Osteocyte (in vitro differentiated cells): ENCODE measurements around the gene PTTG1. TPM values are rescaled to one million over a fixed set of nuclear protein-coding genes. Genes with fewer than 3 reads are reported as not detected.
A peak's percentile ranks its signal among the peaks of the same experiment; 100 is the strongest.

Experiments
- DNase-seq: peaks from one replicate; pipeline ENCODE4 v3.0.0; 2021; ENCODE audit warnings: mixed read lengths; ENCODE audit not compliant: unreplicated experiment; ENCODE audit errors: extremely low spot score
- H3K27ac Mint-ChIP-seq: one replicate; pipeline ENCODE4 v1.8.0; 2021; ENCODE audit warnings: mild to moderate bottlenecking, mixed read lengths; ENCODE audit not compliant: unreplicated experiment
- H3K27me3 Mint-ChIP-seq: one replicate; pipeline ENCODE4 v1.8.0; 2021; ENCODE audit warnings: mixed read lengths; ENCODE audit not compliant: unreplicated experiment
- H3K36me3 Mint-ChIP-seq: one replicate; pipeline ENCODE4 v1.8.0; 2021; ENCODE audit warnings: mixed read lengths; ENCODE audit not compliant: unreplicated experiment
- H3K4me1 Mint-ChIP-seq: one replicate; pipeline ENCODE4 v1.8.0; 2021; ENCODE audit warnings: mixed read lengths; ENCODE audit not compliant: unreplicated experiment
- H3K4me3 Mint-ChIP-seq: one replicate; pipeline ENCODE4 v1.8.0; 2021; ENCODE audit warnings: mild to moderate bottlenecking, moderate library complexity, mixed read lengths; ENCODE audit not compliant: unreplicated experiment
- H3K9me3 Mint-ChIP-seq: one replicate; pipeline ENCODE4 v1.8.0; 2021; ENCODE audit warnings: mixed read lengths; ENCODE audit not compliant: unreplicated experiment
- total RNA-seq: library from RNA; stranded (reverse); gene quantifications from 2 replicates; pipeline ENCODE4 v1.2.1, GENCODE V29; 2021
- TF ChIP-seq, protein P1 (sequence below): fragments of 200-600 bp; sonication (generic); IDR thresholded peaks from 2 replicates; pipeline ENCODE4 v1.5.0; 2021; ENCODE audit warnings: antibody characterized with exemption, mild to moderate bottlenecking, moderate library complexity

PTTG1 gene
- total RNA-seq, 1 donor from 2014 or later = 20.7 TPM

GRCh38 chr5:160420331-160420610, 1.4 kb upstream of the PTTG1 start:
- H3K9me3 Mint-ChIP-seq = no peaks in the 10 kb centered on the region
- peak overlapping the region; percentile 97 for H3K27ac Mint-ChIP-seq
- TF ChIP-seq, protein P1, sequence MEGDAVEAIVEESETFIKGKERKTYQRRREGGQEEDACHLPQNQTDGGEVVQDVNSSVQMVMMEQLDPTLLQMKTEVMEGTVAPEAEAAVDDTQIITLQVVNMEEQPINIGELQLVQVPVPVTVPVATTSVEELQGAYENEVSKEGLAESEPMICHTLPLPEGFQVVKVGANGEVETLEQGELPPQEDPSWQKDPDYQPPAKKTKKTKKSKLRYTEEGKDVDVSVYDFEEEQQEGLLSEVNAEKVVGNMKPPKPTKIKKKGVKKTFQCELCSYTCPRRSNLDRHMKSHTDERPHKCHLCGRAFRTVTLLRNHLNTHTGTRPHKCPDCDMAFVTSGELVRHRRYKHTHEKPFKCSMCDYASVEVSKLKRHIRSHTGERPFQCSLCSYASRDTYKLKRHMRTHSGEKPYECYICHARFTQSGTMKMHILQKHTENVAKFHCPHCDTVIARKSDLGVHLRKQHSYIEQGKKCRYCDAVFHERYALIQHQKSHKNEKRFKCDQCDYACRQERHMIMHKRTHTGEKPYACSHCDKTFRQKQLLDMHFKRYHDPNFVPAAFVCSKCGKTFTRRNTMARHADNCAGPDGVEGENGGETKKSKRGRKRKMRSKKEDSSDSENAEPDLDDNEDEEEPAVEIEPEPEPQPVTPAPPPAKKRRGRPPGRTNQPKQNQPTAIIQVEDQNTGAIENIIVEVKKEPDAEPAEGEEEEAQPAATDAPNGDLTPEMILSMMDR = no peak
- H3K4me1 Mint-ChIP-seq = peaks cover 62% of the 10 kb centered on the region
- no peaks in the 10 kb centered on the region for H3K27me3 Mint-ChIP-seq
- DNase-seq = no peak
- H3K4me3 Mint-ChIP-seq = peak overlapping the region; percentile 95
- H3K36me3 Mint-ChIP-seq = no peaks in the 10 kb centered on the region

GRCh38 chr5:160423099-160423498, 1.4 kb downstream of the PTTG1 start:
- Mint-ChIP-seq H3K9me3 (no peaks in the 10 kb centered on the region), H3K36me3 (no peaks in the 10 kb centered on the region), H3K4me3 (no peak overlapping the region), H3K4me1 (peaks cover 58% of the 10 kb centered on the region), H3K27me3 (no peaks in the 10 kb centered on the region), H3K27ac (no peak overlapping the region)
- TF ChIP-seq, protein P1 = no peak
- no peak for DNase-seq

GRCh38 chr5:160427607-160428006, 6.0 kb downstream of the PTTG1 start:
- TF ChIP-seq, protein P1 = no peak
- Mint-ChIP-seq H3K36me3 (no peaks in the 10 kb centered on the region), H3K9me3 (no peaks in the 10 kb centered on the region), H3K4me3 (no peak overlapping the region), H3K27me3 (no peaks in the 10 kb centered on the region), H3K27ac (no peak overlapping the region), H3K4me1 (peaks cover 26% of the 10 kb centered on the region)
- DNase-seq = no peak

DNA sequence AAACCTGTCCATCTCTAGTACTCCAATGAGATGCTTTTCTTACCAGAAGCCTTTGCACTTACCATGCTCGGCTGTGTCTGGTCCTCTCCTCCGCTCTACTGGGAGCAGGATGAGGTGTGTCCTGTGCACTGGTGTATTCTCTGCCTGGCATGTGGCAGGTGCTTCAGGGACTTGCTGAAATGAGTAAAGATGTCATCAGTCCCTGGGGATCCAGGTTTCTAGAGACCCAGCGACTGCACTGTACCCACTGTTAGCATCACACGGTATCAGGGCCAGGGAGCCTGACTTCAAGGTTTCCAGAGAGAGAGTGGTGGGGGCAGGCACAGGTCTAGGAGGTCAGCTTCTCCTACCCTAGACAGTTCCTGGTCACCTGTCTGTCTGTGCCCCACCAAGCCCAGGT, 10.5 kb downstream of the PTTG1 start:
- H3K27ac Mint-ChIP-seq = no peak overlapping the region
- no peaks in the 10 kb centered on the region for H3K4me1 Mint-ChIP-seq
- H3K36me3 Mint-ChIP-seq = no peaks in the 10 kb centered on the region
- no peak overlapping the region for H3K4me3 Mint-ChIP-seq
- no peak for DNase-seq
- H3K27me3 Mint-ChIP-seq = peaks cover 18% of the 10 kb centered on the region
- TF ChIP-seq, protein P1 = no peak
- no peaks in the 10 kb centered on the region for H3K9me3 Mint-ChIP-seq

- no peaks in the 10 kb centered on the region for H3K9me3 Mint-ChIP-seq
- TF ChIP-seq, protein P1 = no peak
Measured at GRCh38 chr5:160432787-160433186, 11.1 kb downstream of the PTTG1 start.

More at GRCh38 chr5:160432787-160433186, 11.1 kb downstream of the PTTG1 start:
- H3K27ac Mint-ChIP-seq = no peak overlapping the region
- no peaks in the 10 kb centered on the region for H3K36me3 Mint-ChIP-seq
- DNase-seq = no peak
- H3K4me3 Mint-ChIP-seq = no peak overlapping the region
- H3K27me3 Mint-ChIP-seq = peaks cover 20% of the 10 kb centered on the region
- no peaks in the 10 kb centered on the region for H3K4me1 Mint-ChIP-seq
